ENCODE results near the gene ADGRD1.

Gene ADGRD1

DNA sequence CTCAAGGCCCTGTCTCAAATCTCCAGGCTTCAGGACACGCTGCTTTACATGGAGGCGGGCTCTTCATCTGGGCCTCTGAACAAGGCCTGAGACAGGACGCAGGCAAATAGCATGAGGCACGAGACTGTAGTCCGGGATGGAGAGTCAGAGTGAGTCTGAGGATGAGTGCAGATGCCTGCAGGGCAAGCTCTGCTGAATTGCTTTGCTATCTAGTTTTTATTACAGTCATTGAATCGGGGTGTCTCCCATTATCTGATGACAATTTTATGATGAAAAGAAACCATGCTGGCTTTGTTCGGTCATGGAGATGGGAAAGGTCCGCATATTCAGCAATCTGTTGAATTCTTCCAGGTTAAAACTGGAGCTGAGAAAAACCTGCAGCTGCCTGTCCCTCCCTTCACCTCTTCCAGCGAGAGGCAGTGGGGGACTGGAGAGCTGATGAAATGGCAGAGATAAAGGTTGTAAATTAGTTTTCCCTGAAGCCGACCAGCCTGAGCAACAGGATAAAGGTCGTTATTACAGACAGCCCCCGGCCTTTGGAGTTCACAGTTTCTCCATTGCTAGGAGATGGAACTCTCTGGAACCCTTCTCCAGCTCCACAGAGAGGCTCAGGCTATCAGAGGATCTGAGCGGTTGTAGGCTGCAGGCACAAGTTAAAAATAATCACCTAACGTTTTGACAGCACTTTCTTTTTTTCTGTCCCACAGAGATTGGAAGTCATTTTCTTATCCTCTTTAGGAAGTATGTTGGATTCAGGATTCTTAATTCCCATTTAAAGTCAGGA is 1.3 kb upstream of the ADGRD1 start:
- Histone ChIP-seq H3K27me3 (ENCODE audit: control insufficient read depth, insufficient read depth, low read length, poor library complexity, severe bottlenecking) (peaks cover 24% of the 10 kb centered on the region), H3K27ac (ENCODE audit: insufficient read depth, low read depth, low read length, poor library complexity, severe bottlenecking) (no peak overlapping the region), H3K4me1 (ENCODE audit: control insufficient read depth, insufficient read depth, low read length) (peaks cover 10% of the 10 kb centered on the region), H3K9me3 (ENCODE audit: control insufficient read depth, low read length) (no peaks in the 10 kb centered on the region), H3K36me3 (ENCODE audit: control insufficient read depth, insufficient read depth, low read length) (no peaks in the 10 kb centered on the region), H3K4me3 (ENCODE audit: insufficient read depth, low read depth, low read length) (no peak overlapping the region)
- 73 to 77% methylated on average over 14 of the region's 14 CpGs for WGBS, 2 experiments

DNA sequence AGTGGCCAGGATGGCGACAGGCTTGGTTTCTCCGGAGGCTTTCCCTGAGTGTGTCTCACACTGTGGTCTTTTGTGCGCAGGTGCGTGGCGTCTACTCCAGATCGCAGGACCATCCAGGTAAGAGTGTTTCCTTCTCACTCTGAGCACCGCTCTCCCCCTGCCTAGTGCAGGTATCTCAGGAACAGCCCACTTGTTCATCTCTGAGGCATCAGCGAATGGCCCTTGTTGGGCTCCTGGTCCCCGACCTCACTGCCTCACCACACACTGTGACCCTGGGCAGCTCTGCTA is 781 bp downstream of the ADGRD1 start:
- Histone ChIP-seq H3K9me3 (ENCODE audit: control insufficient read depth, low read length) (no peaks in the 10 kb centered on the region), H3K4me3 (ENCODE audit: insufficient read depth, low read depth, low read length) (no peak overlapping the region), H3K36me3 (ENCODE audit: control insufficient read depth, insufficient read depth, low read length) (no peaks in the 10 kb centered on the region), H3K4me1 (ENCODE audit: control insufficient read depth, insufficient read depth, low read length) (peaks cover 10% of the 10 kb centered on the region), H3K27me3 (ENCODE audit: control insufficient read depth, insufficient read depth, low read length, poor library complexity, severe bottlenecking) (peaks cover 24% of the 10 kb centered on the region), H3K27ac (ENCODE audit: insufficient read depth, low read depth, low read length, poor library complexity, severe bottlenecking) (no peak overlapping the region)
- 85 to 87% methylated on average over 9 of the region's 9 CpGs for WGBS, 2 experiments

DNA sequence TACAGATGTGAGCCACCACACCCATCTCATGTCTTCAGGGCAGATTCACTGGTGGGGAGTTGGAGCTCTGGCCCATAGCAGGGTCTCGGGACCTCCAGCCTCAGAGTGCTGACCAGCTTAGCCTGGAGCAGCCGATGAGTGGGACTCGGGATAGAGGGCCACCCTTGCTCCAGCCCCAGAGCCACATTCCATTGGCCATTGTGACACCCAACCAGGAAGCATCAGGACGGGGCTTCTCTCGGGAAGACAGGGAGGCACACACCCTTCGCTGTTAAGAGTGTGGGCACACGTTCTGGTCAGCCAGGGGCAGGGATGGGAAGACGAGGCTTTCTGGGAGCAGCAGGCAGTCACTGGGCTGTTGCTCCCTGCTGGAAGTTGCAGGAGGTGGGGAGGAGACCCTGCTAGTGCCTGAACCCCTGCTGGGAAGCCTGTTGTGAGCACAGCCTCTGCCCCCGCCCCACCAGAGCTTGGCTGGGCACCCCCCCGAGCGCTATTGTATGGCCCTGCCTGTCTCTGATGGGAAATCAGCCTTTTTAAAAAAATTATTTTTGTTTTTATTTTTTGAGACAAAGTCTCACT is 1.6 kb downstream of the ADGRD1 start:
- H3K9me3 ChIP-seq (ENCODE audit: control insufficient read depth, low read length): no peaks in the 10 kb centered on the region
- H3K27ac ChIP-seq (ENCODE audit: insufficient read depth, low read depth, low read length, poor library complexity, severe bottlenecking): no peak overlapping the region
- peaks cover 10% of the 10 kb centered on the region for H3K4me1 ChIP-seq (ENCODE audit: control insufficient read depth, insufficient read depth, low read length)
- no peaks in the 10 kb centered on the region for H3K36me3 ChIP-seq (ENCODE audit: control insufficient read depth, insufficient read depth, low read length)
- peaks cover 24% of the 10 kb centered on the region for H3K27me3 ChIP-seq (ENCODE audit: control insufficient read depth, insufficient read depth, low read length, poor library complexity, severe bottlenecking)
- H3K4me3 ChIP-seq (ENCODE audit: insufficient read depth, low read depth, low read length): no peak overlapping the region
- 73 to 77% methylated on average over 11 of the region's 11 CpGs for WGBS, 2 experiments

DNA sequence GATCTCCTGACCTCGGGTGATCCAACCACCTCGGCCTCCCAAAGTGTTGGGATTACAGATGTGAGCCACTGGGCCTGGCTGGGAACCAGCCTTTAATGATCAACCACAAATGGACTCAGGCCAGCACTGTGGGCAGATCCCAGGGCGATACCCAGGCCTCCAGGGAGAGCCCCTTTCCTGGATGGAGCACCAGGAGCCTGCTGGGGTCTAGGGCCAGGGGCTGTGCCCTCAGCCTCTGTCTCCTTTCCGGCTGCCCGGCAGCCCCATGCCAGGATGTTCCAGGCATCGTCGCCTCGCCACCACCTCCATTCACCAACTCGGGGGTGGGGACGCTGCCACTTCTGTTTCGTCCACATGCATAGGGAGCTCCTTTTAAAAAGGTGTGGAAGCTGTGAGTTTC is 2.3 kb downstream of the ADGRD1 start:
- no peaks in the 10 kb centered on the region for H3K9me3 ChIP-seq (ENCODE audit: control insufficient read depth, low read length)
- no peak overlapping the region for H3K4me3 ChIP-seq (ENCODE audit: insufficient read depth, low read depth, low read length)
- no peaks in the 10 kb centered on the region for H3K36me3 ChIP-seq (ENCODE audit: control insufficient read depth, insufficient read depth, low read length)
- H3K27me3 ChIP-seq (ENCODE audit: control insufficient read depth, insufficient read depth, low read length, poor library complexity, severe bottlenecking): peaks cover 24% of the 10 kb centered on the region
- no peak overlapping the region for H3K27ac ChIP-seq (ENCODE audit: insufficient read depth, low read depth, low read length, poor library complexity, severe bottlenecking)
- WGBS, 2 experiments: 94% methylated on average over 11 of the region's 11 CpGs
- peaks cover 10% of the 10 kb centered on the region for H3K4me1 ChIP-seq (ENCODE audit: control insufficient read depth, insufficient read depth, low read length)

DNA sequence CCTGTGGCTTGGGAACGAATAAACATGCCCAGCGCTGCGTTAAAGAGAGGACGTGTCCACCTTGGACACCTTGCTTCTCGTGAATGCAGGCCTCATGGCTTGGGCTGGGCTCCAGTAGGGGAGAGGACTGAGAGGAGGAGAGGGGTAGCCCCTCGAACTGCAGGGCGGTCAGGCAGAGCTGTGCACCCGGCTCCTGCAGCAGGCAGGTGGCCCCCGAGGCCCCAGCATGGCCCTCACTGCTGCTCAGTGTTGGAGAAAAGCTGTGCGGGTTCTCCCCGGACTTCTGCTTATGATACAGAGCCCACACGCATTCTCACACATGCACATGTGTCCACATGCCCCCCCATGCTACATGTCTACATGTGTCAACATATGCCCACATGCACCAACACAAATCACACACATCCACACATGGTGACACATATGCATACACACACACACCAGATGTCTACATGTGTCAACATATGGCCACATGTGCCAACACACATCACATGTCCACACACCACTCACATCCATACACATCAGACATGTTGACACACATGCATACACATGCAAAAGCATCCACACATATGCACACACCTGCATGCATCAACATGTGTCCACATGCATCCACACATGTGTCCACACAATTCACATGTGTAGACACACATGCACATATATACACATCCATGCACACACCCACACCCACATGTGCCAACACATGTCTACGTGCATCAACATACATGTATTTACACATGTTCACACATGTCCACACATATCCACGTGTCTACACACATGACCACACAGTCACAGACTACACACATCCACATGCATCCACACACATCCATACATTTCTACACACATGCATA is 3.0 kb downstream of the ADGRD1 start:
- H3K27ac ChIP-seq (ENCODE audit: insufficient read depth, low read depth, low read length, poor library complexity, severe bottlenecking): no peak overlapping the region
- H3K27me3 ChIP-seq (ENCODE audit: control insufficient read depth, insufficient read depth, low read length, poor library complexity, severe bottlenecking): peaks cover 24% of the 10 kb centered on the region
- no peaks in the 10 kb centered on the region for H3K9me3 ChIP-seq (ENCODE audit: control insufficient read depth, low read length)
- H3K36me3 ChIP-seq (ENCODE audit: control insufficient read depth, insufficient read depth, low read length): no peaks in the 10 kb centered on the region
- peaks cover 10% of the 10 kb centered on the region for H3K4me1 ChIP-seq (ENCODE audit: control insufficient read depth, insufficient read depth, low read length)
- WGBS, 2 experiments: 92 to 95% methylated on average over 14 of the region's 14 CpGs
- H3K4me3 ChIP-seq (ENCODE audit: insufficient read depth, low read depth, low read length): no peak overlapping the region

DNA sequence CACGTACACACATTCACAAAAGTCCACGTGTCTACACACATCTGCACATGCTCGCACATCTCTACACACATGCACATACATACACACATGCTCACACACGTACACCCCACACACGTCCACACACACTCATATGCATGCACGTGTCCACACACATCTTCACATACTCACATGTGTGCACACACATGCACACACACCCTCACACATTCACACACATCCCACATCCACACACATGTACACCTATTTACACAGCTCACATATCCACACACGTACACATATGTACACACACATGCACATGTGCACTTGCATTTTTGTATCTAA is 3.6 kb downstream of the ADGRD1 start:
- Histone ChIP-seq H3K27me3 (ENCODE audit: control insufficient read depth, insufficient read depth, low read length, poor library complexity, severe bottlenecking) (peaks cover 24% of the 10 kb centered on the region), H3K9me3 (ENCODE audit: control insufficient read depth, low read length) (no peaks in the 10 kb centered on the region)

DNA sequence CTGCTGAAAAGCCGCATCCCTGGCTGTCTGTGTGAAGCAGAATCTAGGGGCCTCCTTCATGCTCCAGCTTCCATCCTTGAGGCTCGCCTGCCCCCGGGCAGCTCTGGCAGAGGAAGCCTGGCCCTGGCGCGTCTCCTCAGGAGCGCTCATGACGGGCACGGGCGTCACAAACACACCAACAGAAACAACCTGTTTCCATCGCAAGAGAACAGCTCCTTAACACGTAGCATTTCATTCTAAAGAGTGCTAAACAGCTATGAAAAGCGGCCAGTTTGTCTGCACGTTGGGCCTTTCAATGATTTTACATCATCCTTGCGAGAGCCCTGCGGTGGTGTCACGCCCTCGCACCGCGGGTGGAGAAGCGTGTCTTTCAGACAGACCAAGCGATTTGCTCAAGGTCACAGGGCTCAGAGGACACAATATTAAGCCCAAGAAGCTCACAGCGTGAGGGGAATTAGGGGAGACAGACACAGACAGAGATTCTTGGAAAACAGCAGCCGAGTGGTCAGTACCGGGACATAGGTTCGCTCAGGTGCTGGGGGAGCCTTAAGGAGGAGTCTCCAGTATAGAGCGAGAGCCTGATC is 4.9 kb downstream of the ADGRD1 start:
- Histone ChIP-seq H3K4me1 (ENCODE audit: control insufficient read depth, insufficient read depth, low read length) (peaks cover 9% of the 10 kb centered on the region), H3K4me3 (ENCODE audit: insufficient read depth, low read depth, low read length) (no peak overlapping the region), H3K27ac (ENCODE audit: insufficient read depth, low read depth, low read length, poor library complexity, severe bottlenecking) (peak overlapping the region; percentile 13), H3K27me3 (ENCODE audit: control insufficient read depth, insufficient read depth, low read length, poor library complexity, severe bottlenecking) (peaks cover 13% of the 10 kb centered on the region), H3K9me3 (ENCODE audit: control insufficient read depth, low read length) (no peaks in the 10 kb centered on the region), H3K36me3 (ENCODE audit: control insufficient read depth, insufficient read depth, low read length) (no peaks in the 10 kb centered on the region)
- WGBS, 2 experiments: 88 to 92% methylated on average over 26 of the region's 26 CpGs

More for the DNA sequence above, 3.6 kb downstream of the ADGRD1 start:
- no peak overlapping the region for H3K4me3 ChIP-seq (ENCODE audit: insufficient read depth, low read depth, low read length)
- no peak overlapping the region for H3K27ac ChIP-seq (ENCODE audit: insufficient read depth, low read depth, low read length, poor library complexity, severe bottlenecking)
- 86 to 88% methylated on average over 7 of the region's 7 CpGs for WGBS, 2 experiments
- peaks cover 10% of the 10 kb centered on the region for H3K4me1 ChIP-seq (ENCODE audit: control insufficient read depth, insufficient read depth, low read length)
- H3K36me3 ChIP-seq (ENCODE audit: control insufficient read depth, insufficient read depth, low read length): no peaks in the 10 kb centered on the region

DNA sequence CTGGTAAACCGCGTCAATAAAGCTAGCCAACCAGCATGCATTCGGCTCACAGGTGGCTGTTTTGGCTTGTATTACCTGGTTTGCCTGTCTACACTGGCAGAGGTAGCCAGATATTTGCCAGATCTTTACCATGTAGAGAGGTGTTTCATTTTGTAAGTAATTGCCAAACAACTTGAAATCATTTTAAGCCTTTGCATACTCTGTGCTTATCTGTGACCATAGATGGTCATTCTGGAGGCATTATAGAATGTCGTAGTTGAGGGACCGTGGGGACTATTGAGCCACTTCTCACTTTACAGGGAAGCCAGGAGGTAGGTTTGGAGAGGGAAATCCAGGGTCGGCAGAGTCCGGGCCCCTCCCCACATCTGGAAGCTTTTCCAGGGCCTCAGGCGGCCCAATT is 5.9 kb downstream of the ADGRD1 start:
- 94 to 97% methylated on average over 8 of the region's 8 CpGs for WGBS, 2 experiments
- Histone ChIP-seq H3K4me3 (ENCODE audit: insufficient read depth, low read depth, low read length) (no peak overlapping the region), H3K4me1 (ENCODE audit: control insufficient read depth, insufficient read depth, low read length) (no peaks in the 10 kb centered on the region), H3K36me3 (ENCODE audit: control insufficient read depth, insufficient read depth, low read length) (no peaks in the 10 kb centered on the region), H3K27me3 (ENCODE audit: control insufficient read depth, insufficient read depth, low read length, poor library complexity, severe bottlenecking) (peaks cover 3% of the 10 kb centered on the region), H3K9me3 (ENCODE audit: control insufficient read depth, low read length) (no peaks in the 10 kb centered on the region), H3K27ac (ENCODE audit: insufficient read depth, low read depth, low read length, poor library complexity, severe bottlenecking) (no peak overlapping the region)

DNA sequence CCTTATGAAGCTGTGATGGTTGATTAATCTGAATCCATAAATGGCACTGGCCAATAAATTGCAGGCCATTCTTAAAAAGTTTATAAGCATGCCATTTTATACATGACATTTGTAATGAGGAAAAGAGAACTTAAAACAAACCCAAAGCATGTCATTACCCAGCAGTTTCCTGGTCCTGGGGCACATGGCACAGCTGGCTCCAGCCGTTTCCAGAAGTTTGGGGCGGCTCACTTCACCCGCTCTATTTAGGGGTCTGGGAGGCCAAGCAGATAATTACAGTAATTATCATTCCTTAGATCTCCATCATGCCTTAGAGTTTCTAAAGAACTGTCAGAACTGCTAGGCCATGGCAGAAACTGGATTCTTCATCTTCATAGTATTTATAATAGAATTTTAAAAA is 6.4 kb downstream of the ADGRD1 start:
- Histone ChIP-seq H3K4me3 (ENCODE audit: insufficient read depth, low read depth, low read length) (no peak overlapping the region), H3K36me3 (ENCODE audit: control insufficient read depth, insufficient read depth, low read length) (no peaks in the 10 kb centered on the region), H3K27ac (ENCODE audit: insufficient read depth, low read depth, low read length, poor library complexity, severe bottlenecking) (no peak overlapping the region), H3K9me3 (ENCODE audit: control insufficient read depth, low read length) (no peaks in the 10 kb centered on the region), H3K4me1 (ENCODE audit: control insufficient read depth, insufficient read depth, low read length) (no peaks in the 10 kb centered on the region), H3K27me3 (ENCODE audit: control insufficient read depth, insufficient read depth, low read length, poor library complexity, severe bottlenecking) (no peaks in the 10 kb centered on the region)
- WGBS, 2 experiments: 90 to 95% methylated on average over 3 of the region's 3 CpGs

DNA sequence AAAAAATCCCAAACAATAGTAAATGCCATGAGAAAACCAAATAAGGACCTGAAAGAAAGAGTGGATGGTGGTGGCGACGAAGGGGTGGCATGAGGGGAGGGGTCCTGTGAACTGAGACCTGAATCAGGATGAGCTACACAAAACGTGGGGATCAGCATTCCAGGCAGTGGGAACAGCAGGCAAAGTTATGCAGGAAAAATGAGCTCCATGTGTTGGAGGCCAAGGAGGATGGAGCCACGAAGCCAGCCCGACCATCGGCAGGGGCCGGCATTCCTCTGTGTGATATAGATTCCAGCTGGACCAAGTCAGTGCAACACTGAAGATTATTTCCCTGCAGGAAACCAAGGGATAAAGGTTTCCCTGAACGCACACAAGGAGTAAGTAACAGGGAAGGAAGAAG is 7.1 kb downstream of the ADGRD1 start:
- Histone ChIP-seq H3K36me3 (ENCODE audit: control insufficient read depth, insufficient read depth, low read length) (no peaks in the 10 kb centered on the region), H3K27ac (ENCODE audit: insufficient read depth, low read depth, low read length, poor library complexity, severe bottlenecking) (no peak overlapping the region), H3K9me3 (ENCODE audit: control insufficient read depth, low read length) (no peaks in the 10 kb centered on the region), H3K4me1 (ENCODE audit: control insufficient read depth, insufficient read depth, low read length) (no peaks in the 10 kb centered on the region), H3K4me3 (ENCODE audit: insufficient read depth, low read depth, low read length) (no peak overlapping the region), H3K27me3 (ENCODE audit: control insufficient read depth, insufficient read depth, low read length, poor library complexity, severe bottlenecking) (no peaks in the 10 kb centered on the region)
- WGBS, 2 experiments: 95% methylated on average over 8 of the region's 8 CpGs

All from ectodermal cell (in vitro differentiated cells).